Prostate gland (tissue), 2 donors: ENCODE measurements around the gene RALA. TPM values are rescaled to one million over a fixed set of nuclear protein-coding genes. Genes with fewer than 3 reads are reported as not detected.
A peak's percentile ranks its signal among the peaks of the same experiment; 100 is the strongest.

ENCODE experiments used
- DNase-seq: peaks from one replicate; pipeline ENCODE4 v3.0.0-alpha.2; 2019; ENCODE audit warnings: low spot score
- H3K27ac ChIP-seq, 2 donors: fragments of 200-600 bp; sonication (generic); 2 replicates each; pipeline ENCODE4 v1.5.1; 2017 to 2019
- H3K27me3 ChIP-seq: fragments of 200-600 bp; sonication (generic); replicated peaks from 2 replicates; pipeline ENCODE4 v1.5.1; 2019; ENCODE audit not compliant: insufficient read depth
- H3K36me3 ChIP-seq, 2 donors: fragments of 200-600 bp; sonication (generic); 1 replicate in 1 of 2; 2 replicates in 1 of 2; pipeline versions ENCODE4 v1.5.1 to v1.8.1; 2017 to 2019
- H3K4me1 ChIP-seq: fragments of 200-600 bp; sonication (generic); replicated peaks from 2 replicates; pipeline ENCODE4 v1.5.1; 2019
- H3K4me3 ChIP-seq, 2 donors: fragments of 200-600 bp; sonication (generic); 2 replicates each; pipeline ENCODE4 v1.5.1; 2017 to 2019
- H3K9me3 ChIP-seq: fragments of 200-600 bp; sonication (generic); 2 replicates; pipeline ENCODE4 v1.5.1; 2017
- POLR2A ChIP-seq: fragments of 450-650 bp; IDR thresholded peaks from one replicate; pipeline ENCODE4 v1.6.1; 2016; ENCODE audit warnings: antibody characterized with exemption, mild to moderate bottlenecking
- POLR2AphosphoS5 ChIP-seq: sonication (generic); formaldehyde crosslinking; IDR thresholded peaks from one replicate; pipeline ENCODE4 v1.6.1; 2017; ENCODE audit warnings: antibody characterized with exemption
- WGBS: methylation state at CpG from one replicate; pipeline ENCODE4 v1.1.5; 2018; 5-methylcytosine and 5-hydroxymethylcytosine counted together
- intact Hi-C: fragments of 100-400 bp; cut with DNase I; formaldehyde crosslinking; loops from one replicate; pipeline ENCODE4 v1.14.2; 2022
- total RNA-seq, 2 donors: library from RNA; depleted of rRNA; stranded (reverse); fragments of >200 nt; gene quantifications; one replicate each; pipeline ENCODE4 v1.1.0, GENCODE V29; 2016
- TF ChIP-seq, protein P1 (sequence below), 4 experiments: fragments of 200-600 bp in 2 of 4; fragments of 450-650 bp in 2 of 4; sonication (generic) in 2 of 4; IDR thresholded peaks; 1 replicate in 3 of 4; 2 replicates in 1 of 4; pipeline ENCODE4 v1.5.1; 2016 to 2019; ENCODE audit warnings: antibody characterized with exemption in 4 of 4, mild to moderate bottlenecking in 2 of 4, moderate library complexity in 2 of 4

Gene RALA
- total RNA-seq, 2 donors from 2014 or later = 11.9 to 14.7 TPM

DNA sequence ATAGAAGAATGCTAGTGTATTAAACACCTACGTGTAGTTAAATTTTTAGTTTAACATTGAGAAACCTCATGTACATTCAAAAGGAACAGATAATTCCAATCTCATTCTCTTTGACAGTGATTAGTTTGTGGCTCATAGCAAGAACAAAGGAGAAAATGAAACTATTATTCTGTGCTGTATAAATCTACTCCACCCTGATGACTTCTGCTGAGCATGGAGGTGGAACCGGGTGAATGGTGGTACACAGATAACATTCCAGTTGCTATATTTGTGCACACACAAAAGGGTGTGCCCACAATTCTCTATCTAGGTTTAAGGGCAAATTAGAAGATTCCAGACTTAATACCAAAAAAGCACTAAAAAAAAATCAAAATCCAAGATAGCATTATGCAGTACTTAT lies 17.0 kb upstream of the RALA start:
- WGBS = 87% methylated on average over 2 of the region's 2 CpGs
- no peaks in the 10 kb centered on the region for H3K36me3 ChIP-seq
- H3K4me1 ChIP-seq = no peaks in the 10 kb centered on the region
- DNase-seq = no peak
- no peak overlapping the region for H3K4me3 ChIP-seq
- H3K9me3 ChIP-seq = no peaks in the 10 kb centered on the region
- H3K27me3 ChIP-seq = no peaks in the 10 kb centered on the region
- no peak overlapping the region for H3K27ac ChIP-seq
- intact Hi-C loops = no loop called here
- TF ChIP-seq POLR2A = no peak
- no peak for TF ChIP-seq POLR2AphosphoS5
- TF ChIP-seq, protein P1, sequence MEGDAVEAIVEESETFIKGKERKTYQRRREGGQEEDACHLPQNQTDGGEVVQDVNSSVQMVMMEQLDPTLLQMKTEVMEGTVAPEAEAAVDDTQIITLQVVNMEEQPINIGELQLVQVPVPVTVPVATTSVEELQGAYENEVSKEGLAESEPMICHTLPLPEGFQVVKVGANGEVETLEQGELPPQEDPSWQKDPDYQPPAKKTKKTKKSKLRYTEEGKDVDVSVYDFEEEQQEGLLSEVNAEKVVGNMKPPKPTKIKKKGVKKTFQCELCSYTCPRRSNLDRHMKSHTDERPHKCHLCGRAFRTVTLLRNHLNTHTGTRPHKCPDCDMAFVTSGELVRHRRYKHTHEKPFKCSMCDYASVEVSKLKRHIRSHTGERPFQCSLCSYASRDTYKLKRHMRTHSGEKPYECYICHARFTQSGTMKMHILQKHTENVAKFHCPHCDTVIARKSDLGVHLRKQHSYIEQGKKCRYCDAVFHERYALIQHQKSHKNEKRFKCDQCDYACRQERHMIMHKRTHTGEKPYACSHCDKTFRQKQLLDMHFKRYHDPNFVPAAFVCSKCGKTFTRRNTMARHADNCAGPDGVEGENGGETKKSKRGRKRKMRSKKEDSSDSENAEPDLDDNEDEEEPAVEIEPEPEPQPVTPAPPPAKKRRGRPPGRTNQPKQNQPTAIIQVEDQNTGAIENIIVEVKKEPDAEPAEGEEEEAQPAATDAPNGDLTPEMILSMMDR (IDR thresholded peaks at IDR 0.05) = no peak

DNA sequence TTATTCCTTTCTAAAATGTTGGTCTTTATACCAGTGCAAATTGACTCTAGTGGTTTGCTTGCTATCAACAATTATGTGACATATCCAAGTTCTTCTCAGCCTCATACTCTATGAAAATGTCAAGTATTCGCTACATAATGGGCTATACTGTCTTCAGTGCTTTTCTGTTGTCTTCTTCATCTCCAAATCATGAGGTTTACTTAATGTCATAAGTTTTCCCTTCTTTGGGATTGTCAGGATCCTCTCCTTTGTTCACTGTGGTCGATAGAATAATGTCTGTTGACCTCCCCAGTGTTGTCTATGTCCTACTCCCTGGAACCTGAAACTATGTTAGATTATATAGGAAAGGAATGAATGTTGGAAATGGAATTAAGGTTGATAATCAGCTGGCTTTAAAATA lies 16.4 kb upstream of the RALA start:
- TF ChIP-seq POLR2A = no peak
- TF ChIP-seq, protein P1 (IDR thresholded peaks at IDR 0.05) = no peak
- no peak for TF ChIP-seq POLR2AphosphoS5
- Histone ChIP-seq H3K4me3 (no peak overlapping the region), H3K27ac (no peak overlapping the region), H3K9me3 (no peaks in the 10 kb centered on the region), H3K27me3 (no peaks in the 10 kb centered on the region), H3K36me3 (no peaks in the 10 kb centered on the region), H3K4me1 (no peaks in the 10 kb centered on the region)
- intact Hi-C loops = no loop called here
- DNase-seq = no peak
- WGBS = 93% methylated on average over 2 of the region's 2 CpGs

DNA sequence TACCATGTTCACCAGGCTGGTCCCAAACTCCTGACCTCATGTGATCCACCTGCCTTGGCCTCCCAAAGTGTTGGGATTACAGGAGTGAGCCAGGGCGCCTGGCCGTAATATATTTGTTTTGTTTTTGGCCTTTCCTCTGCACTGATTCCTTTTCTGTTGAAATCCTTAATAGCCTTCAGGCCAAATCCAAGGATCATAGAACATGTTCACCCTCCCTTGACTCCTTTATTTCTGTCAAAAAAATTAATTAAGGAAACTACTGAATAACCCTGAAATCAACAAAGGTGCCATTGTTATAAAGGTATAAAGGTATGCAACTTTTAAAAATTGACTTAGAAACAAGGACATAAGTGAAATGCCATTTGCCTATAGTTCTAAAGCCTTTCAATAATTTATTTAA lies 15.5 kb upstream of the RALA start:
- no peaks in the 10 kb centered on the region for H3K36me3 ChIP-seq
- no peaks in the 10 kb centered on the region for H3K27me3 ChIP-seq
- no peak overlapping the region for H3K27ac ChIP-seq

DNA sequence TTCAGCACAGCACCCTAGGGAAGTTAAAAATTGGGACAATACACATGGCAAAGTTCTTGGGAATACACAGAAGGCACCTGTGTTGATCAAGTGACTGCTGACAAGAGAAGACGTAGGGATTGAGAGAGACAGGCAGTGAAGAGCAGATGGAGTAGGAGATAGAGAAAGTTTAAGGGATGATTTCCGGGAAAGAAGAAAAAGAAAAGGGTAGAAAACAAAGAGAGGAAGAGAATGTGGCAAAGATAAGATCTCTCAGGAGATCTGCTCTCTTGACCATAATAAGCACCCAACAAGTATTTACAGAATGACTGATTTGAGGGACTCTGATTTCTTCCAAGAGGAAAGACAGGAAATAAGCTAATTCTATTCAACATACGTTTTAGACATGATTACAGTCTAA lies 15.1 kb upstream of the RALA start:
- Histone ChIP-seq H3K36me3 (no peaks in the 10 kb centered on the region), H3K4me1 (no peaks in the 10 kb centered on the region), H3K27ac (no peak overlapping the region), H3K4me3 (no peak overlapping the region), H3K27me3 (no peaks in the 10 kb centered on the region), H3K9me3 (no peaks in the 10 kb centered on the region)
- 79% methylated on average over 3 of the region's 3 CpGs for WGBS
- no peak for TF ChIP-seq POLR2AphosphoS5
- no peak for TF ChIP-seq POLR2A
- TF ChIP-seq, protein P1 (IDR thresholded peaks at IDR 0.05) = no peak
- no peak for DNase-seq
- intact Hi-C loops = no loop called here

More for the DNA sequence above, 15.5 kb upstream of the RALA start:
- no peak overlapping the region for H3K4me3 ChIP-seq
- DNase-seq = no peak
- intact Hi-C loops = no loop called here
- TF ChIP-seq, protein P1 (IDR thresholded peaks at IDR 0.05) = no peak
- TF ChIP-seq POLR2AphosphoS5 (no peak), POLR2A (no peak)
- H3K4me1 ChIP-seq = no peaks in the 10 kb centered on the region
- WGBS = 94% methylated on average over 2 of the region's 2 CpGs
- H3K9me3 ChIP-seq = no peaks in the 10 kb centered on the region

DNA sequence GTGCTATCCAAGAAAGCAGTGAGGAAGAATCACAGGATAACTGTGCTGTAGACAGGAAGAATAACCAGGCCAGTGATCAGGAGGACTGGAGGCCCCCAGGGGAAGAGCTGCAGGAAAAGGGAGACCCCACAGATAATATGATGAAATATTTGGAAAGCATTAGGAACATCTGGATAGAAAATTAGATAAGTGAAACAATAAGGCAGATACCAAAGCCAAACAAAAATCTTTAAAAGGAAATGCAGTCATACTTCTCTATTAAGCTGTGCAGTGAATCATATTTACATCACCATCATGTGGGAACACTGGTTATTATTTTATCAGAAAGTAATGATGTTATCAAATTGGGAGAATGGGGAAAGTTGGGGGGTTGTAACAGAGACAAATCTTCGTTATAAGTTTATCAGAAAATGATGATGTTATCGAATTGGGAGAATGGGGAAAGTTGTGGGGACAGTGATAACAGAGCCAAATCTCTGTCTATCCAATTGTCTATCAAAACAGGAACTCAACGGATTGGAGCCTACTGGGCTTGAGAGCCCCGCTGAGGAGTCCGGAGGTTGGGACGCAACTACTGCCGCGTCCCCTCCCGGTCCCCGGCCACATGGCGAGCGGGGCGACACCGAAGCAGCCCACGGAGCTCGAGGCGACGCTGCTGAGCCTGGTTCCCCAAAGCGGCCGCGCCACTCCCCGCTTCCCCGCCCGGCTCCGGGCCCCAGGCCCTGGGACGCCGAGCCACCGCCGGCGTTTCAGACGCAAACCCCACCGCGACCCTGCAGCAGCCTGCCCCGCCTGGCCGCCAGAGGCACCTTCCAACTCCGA lies 14.0 kb upstream of the RALA start:
- no peaks in the 10 kb centered on the region for H3K9me3 ChIP-seq
- no peak for DNase-seq
- intact Hi-C loops = no loop called here
- WGBS = 9% methylated on average over 36 of the region's 36 CpGs
- no peak overlapping the region for H3K27ac ChIP-seq
- H3K36me3 ChIP-seq = no peaks in the 10 kb centered on the region
- peak overlapping the region in 1 of 2 donors; percentile 19 for H3K4me3 ChIP-seq
- TF ChIP-seq POLR2A (no peak), POLR2AphosphoS5 (no peak)
- TF ChIP-seq, protein P1 (IDR thresholded peaks at IDR 0.05) = no peak
- no peaks in the 10 kb centered on the region for H3K27me3 ChIP-seq
- H3K4me1 ChIP-seq = no peaks in the 10 kb centered on the region
